ENCODE data around the gene AADACL4.
"Not testable (repeated sequence)": the region's sequence is repeated elsewhere in the genome, so short reads cannot be mapped to it uniquely, and the experiment has no call there.

- not testable (repeated sequence) for TF ChIP-seq POLR2A (IDR thresholded peaks at IDR 0.05; ENCODE audit: low read depth, low read length); SMC3 (IDR thresholded peaks at IDR 0.05; ENCODE audit: borderline replicate concordance, low read length); TBL1XR1 (IDR thresholded peaks at IDR 0.05; ENCODE audit: low read depth, low read length); SUZ12 (IDR thresholded peaks at IDR 0.05; ENCODE audit: unreplicated experiment); CTCF (IDR thresholded peaks at IDR 0.05 in 2 of 3, conservative IDR thresholded peaks at IDR 0.05 in 1 of 3; ENCODE audit: control insufficient read depth in 2 of 3, extremely low read depth in 1 of 3, insufficient read depth in 1 of 3, low read depth in 3 of 3, low read length in 3 of 3); RCOR1 (conservative IDR thresholded peaks at IDR 0.05; ENCODE audit: low read depth, low read length); RFX5 (IDR thresholded peaks at IDR 0.05; ENCODE audit: low read depth, low read length); BMI1 (IDR thresholded peaks at IDR 0.05; ENCODE audit: borderline replicate concordance); MLLT1 (IDR thresholded peaks at IDR 0.05); MEF2A (IDR thresholded peaks at IDR 0.05; ENCODE audit: insufficient read depth, low read depth, low read length); NFIC (IDR thresholded peaks at IDR 0.05; ENCODE audit: low read depth, low read length)
These were observed 69.8 kb downstream of the AADACL4 start for GRCh38 chr1:12713651-12714050.

Measured in GM12878 (cell line).